ENCODE measurements around the gene TTC27. TPM values are rescaled to one million over a fixed set of nuclear protein-coding genes. Genes with fewer than 3 reads are reported as not detected.
"Not testable (repeated sequence)": the region's sequence is repeated elsewhere in the genome, so short reads cannot be mapped to it uniquely, and the experiment has no call there.

The TTC27 gene
- total and polyA plus RNA-seq, 8 donors: 3.4 to 13.3 (median 9.9) TPM

DNA sequence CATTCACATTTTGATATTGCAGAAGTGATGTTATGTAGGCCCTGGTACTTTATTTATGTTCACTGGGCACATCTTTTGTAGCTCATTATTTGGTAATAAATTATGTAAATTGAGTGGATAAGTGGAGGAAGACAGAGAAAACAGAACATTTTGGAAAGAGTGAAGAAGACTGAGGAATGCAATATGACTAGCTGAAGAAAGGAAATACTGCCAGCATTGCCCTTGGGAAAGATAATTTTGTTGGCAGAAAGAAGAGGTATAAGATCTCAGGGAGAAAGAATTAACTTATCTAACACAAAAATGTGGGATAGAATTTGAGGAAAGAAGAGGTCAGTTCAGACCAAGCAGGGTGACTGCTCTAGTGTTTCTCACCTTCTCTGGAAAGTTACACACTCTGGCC lies 118.8 kb downstream of the TTC27 start:
- H3K36me3 ChIP-seq: no peaks in the 10 kb centered on the region
- no peak overlapping the region for H3K4me3 ChIP-seq
- H3K9me3 ChIP-seq: no peaks in the 10 kb centered on the region
- no peaks in the 10 kb centered on the region for H3K27me3 ChIP-seq
- intact Hi-C loops (cut with DNase I): no loop called here
- FAIRE-seq (no peak), DNase-seq (no peak), ATAC-seq (no peak)
- no peak overlapping the region for H3K27ac ChIP-seq
- H3K4me1 ChIP-seq: no peaks in the 10 kb centered on the region
- no peak for TF ChIP-seq CTCF (IDR thresholded peaks at IDR 0.05)

DNA sequence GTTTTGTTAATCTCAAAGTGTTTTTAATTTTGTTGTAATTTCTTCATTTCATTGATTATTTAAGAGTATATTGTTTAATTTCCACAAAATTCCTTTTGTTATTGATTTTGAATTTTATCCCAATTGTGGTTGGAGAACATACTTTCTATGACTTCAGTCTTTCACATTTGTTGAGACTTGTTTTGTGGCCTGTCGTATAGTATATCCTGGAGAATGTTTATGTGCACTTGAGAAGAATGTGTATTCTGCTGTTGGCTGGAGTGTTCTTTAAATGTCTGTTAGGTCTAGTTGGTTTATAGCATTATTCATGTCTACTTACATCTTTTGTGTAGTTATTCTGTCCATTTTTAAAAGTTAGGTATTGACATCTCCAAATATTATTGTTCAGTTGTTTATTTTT lies 120.3 kb downstream of the TTC27 start:
- Histone ChIP-seq H3K36me3 (no peaks in the 10 kb centered on the region), H3K9me3 (no peaks in the 10 kb centered on the region), H3K27ac (no peak overlapping the region), H3K4me1 (peaks cover 0 to 4% (median 0%) of the 10 kb centered on the region in 3 donors), H3K4me3 (no peak overlapping the region), H3K27me3 (no peaks in the 10 kb centered on the region)
- no peak for ATAC-seq
- no peak for FAIRE-seq
- intact Hi-C loops (cut with DNase I): no loop called here
- DNase-seq: no peak
- WGBS, 2 donors: 95 to 100% methylated on average over 1 of the region's 1 CpG
- TF ChIP-seq CTCF (IDR thresholded peaks at IDR 0.05): no peak

- Histone ChIP-seq H3K36me3 (no peaks in the 10 kb centered on the region), H3K4me1 (peaks cover 0 to 4% (median 0%) of the 10 kb centered on the region in 3 donors), H3K4me3 (no peak overlapping the region), H3K27me3 (no peaks in the 10 kb centered on the region), H3K27ac (no peak overlapping the region), H3K9me3 (no peaks in the 10 kb centered on the region)
- no peak for ATAC-seq
- FAIRE-seq: no peak
- no peak for DNase-seq
- intact Hi-C loops (cut with DNase I): no loop called here
- TF ChIP-seq CTCF (IDR thresholded peaks at IDR 0.05): no peak
Observed at GRCh38 chr2:32750880-32751279, 123.0 kb downstream of the TTC27 start.

DNA sequence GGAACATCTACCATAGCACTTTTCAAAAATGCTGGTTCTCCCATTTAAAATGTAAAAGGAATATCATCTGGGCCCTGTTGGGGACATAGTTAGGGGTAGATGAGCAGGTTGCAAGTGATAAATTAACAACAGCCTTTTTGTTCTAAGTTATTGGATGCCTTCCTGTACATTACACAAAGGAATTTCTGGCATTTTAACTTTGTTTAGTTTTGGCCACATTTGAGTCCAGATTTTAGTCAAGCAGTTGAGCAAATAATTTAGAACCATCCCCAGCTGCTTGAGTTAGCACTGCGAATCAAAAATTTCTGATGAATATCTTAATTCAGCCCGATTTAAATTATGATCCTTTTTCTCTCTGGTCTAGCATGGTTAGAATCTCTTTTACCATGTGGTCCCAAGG lies 124.4 kb downstream of the TTC27 start:
- H3K4me3 ChIP-seq: no peak overlapping the region
- H3K4me1 ChIP-seq: peaks cover 0 to 4% (median 0%) of the 10 kb centered on the region in 3 donors
- intact Hi-C loops (cut with DNase I): no loop called here
- WGBS, 2 donors: 65 to 67% methylated on average over 2 of the region's 2 CpGs
- H3K9me3 ChIP-seq: no peaks in the 10 kb centered on the region
- DNase-seq: no peak
- no peak for TF ChIP-seq CTCF (IDR thresholded peaks at IDR 0.05)
- no peak for ATAC-seq
- no peak for FAIRE-seq
- H3K27ac ChIP-seq: no peak overlapping the region
- no peaks in the 10 kb centered on the region for H3K36me3 ChIP-seq
- no peaks in the 10 kb centered on the region for H3K27me3 ChIP-seq

DNA sequence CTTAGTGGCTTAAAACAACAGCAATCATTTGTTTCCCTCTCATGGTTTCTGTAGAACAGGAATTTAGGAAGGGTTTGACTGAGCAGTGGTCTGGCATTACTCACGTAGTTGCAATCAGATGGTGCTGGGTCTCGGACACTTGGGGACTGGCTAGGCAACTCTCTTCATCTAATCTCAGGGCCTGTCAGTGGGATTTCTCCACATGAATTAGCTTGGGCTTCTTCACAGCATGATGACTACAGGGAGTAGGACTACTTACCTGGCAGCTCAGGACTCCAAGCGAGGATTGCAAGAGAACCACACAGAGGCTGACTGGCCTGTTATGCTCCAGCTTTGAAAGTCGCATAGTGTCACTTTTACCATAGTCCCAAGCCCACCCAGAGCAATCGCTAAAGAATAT lies 125.1 kb downstream of the TTC27 start:
- H3K36me3 ChIP-seq: no peaks in the 10 kb centered on the region
- TF ChIP-seq CTCF (IDR thresholded peaks at IDR 0.05): no peak
- DNase-seq: no peak
- H3K9me3 ChIP-seq: no peaks in the 10 kb centered on the region
- no peak overlapping the region for H3K4me3 ChIP-seq
- 96 to 99% methylated on average over 5 of the region's 5 CpGs for WGBS, 2 donors
- H3K27ac ChIP-seq: no peak overlapping the region
- H3K27me3 ChIP-seq: no peaks in the 10 kb centered on the region
- no peak for ATAC-seq
- FAIRE-seq: no peak
- peaks cover 0 to 4% (median 0%) of the 10 kb centered on the region in 3 donors for H3K4me1 ChIP-seq
- intact Hi-C loops (cut with DNase I): no loop called here

DNA sequence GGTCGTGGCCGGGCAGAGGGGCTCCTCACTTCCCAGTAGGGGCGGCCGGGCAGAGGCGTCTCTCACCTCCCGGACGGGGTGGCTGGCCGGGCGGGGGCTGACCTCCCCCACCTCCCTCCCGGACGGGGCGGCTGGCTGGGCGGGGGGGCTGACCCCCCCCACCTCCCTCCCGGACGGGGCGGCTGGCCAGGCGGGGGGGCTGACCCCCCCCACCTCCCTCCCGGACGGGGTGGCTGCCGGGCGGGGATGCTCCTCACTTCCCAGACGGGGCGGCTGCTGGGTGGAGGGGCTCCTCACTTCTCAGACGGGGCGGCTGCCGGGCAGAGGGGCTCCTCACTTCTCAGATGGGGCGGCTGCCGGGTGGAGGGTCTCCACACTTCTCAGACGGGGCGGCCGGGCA lies 126.8 kb downstream of the TTC27 start:
- H3K9me3 ChIP-seq; H3K27me3 ChIP-seq; H3K4me1 ChIP-seq; ATAC-seq; H3K4me3 ChIP-seq; H3K36me3 ChIP-seq; H3K27ac ChIP-seq; intact Hi-C loops (cut with DNase I); FAIRE-seq: not testable (repeated sequence)
- peak in 1 of 6 donors; percentile 42 for DNase-seq
- WGBS, 2 donors: 85 to 88% methylated on average over 10 to 31 of the region's 31 CpGs

Measured in pancreas (tissue), 10 donors.